ENCODE results near the gene LHX1.

LHX1 gene

DNA sequence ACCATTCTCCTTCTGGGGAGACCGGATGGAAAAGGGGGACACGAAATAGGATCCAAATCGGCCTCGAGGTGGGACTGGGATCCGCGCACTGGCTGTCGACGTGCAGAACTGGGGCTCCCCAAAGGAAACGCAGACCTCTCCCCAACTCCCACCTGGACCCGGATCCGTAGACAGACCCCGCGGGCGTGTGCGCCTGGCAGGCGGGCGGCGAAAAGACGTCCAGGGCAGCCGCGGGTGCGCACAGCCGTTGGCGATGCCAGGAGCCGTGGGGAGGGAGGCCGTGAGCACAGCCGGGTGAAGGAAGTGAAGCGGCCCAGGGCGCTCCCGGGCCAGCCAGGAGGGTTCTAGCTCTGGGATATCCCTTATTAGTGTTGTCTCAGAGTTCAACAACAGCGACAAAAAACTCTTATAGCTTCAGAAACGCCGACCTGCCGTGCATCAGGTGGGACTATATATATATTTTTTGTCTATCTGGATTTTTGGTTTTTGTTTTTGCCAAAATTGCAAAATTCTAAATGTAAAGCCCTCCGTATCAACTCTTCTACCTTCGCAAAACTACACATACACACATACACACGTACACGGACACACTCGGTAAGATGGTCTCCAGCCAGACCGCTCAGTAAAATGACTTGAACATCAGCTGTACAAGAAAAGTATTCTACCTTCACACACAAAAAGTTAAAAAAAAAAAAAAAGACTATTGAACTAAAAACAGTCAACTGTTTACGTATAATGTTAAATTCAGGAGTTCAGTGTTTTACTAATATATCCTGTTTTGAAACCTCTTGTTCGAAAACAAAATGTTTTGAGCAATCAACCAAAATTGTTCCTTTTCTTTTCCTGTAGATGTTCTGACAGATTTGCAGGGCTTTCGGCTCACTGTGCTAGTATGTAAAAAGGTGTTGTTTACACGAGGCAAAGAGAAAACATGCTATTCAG lies 6.2 kb downstream of the LHX1 start:
- ATAC-seq = no peak
- TF ChIP-seq OSR1 (CRISPR knock-in tag; IDR thresholded peaks at IDR 0.05) = no peak
- no peak for TF ChIP-seq ISL1 (CRISPR knock-in tag; IDR thresholded peaks at IDR 0.05)
- no peak for TF ChIP-seq ZNF565 (CRISPR knock-in tag; conservative IDR thresholded peaks at IDR 0.05; ENCODE audit: low read depth)
- no peak for TF ChIP-seq BACH2 (CRISPR knock-in tag; IDR thresholded peaks at IDR 0.05; ENCODE audit: borderline replicate concordance)
- TF ChIP-seq ARNTL (CRISPR knock-in tag; IDR thresholded peaks at IDR 0.05; ENCODE audit: borderline replicate concordance, low read depth) = no peak
- TF ChIP-seq, protein P1, sequence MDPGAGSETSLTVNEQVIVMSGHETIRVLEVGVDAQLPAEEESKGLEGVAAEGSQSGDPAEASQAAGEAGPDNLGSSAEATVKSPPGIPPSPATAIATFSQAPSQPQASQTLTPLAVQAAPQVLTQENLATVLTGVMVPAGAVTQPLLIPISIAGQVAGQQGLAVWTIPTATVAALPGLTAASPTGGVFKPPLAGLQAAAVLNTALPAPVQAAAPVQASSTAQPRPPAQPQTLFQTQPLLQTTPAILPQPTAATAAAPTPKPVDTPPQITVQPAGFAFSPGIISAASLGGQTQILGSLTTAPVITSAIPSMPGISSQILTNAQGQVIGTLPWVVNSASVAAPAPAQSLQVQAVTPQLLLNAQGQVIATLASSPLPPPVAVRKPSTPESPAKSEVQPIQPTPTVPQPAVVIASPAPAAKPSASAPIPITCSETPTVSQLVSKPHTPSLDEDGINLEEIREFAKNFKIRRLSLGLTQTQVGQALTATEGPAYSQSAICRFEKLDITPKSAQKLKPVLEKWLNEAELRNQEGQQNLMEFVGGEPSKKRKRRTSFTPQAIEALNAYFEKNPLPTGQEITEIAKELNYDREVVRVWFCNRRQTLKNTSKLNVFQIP (CRISPR knock-in tag; IDR thresholded peaks at IDR 0.05; ENCODE audit: borderline replicate concordance, low read depth) = no peak
- TF ChIP-seq RARB (CRISPR knock-in tag; IDR thresholded peaks at IDR 0.05) = no peak

DNA sequence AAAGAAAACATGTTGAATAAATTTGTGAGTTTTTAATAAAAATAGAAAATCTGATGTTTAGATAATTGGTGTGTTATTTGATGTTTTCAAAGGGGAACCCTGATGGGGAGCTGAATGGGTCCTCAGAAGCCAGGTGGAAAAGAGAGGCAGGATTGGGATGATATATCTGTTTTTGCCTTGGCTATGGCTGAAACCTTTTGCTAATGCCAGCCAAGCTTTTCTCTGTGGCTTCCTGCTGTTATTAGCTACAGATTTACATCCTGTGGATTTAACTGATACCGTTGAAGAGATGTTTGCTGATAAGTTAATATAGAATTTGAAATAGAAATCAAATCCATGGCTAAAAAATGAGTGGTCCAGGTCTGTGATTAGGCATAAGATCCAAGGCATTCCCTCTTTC lies 7.3 kb downstream of the LHX1 start:
- no peak for ATAC-seq
- TF ChIP-seq TOX (CRISPR knock-in tag; IDR thresholded peaks at IDR 0.05; ENCODE audit: borderline replicate concordance) (no peak), CSDC2 (CRISPR knock-in tag; IDR thresholded peaks at IDR 0.05) (no peak), PPARA (CRISPR knock-in tag; IDR thresholded peaks at IDR 0.05; ENCODE audit: borderline replicate concordance) (no peak), ZNF70 (CRISPR knock-in tag; IDR thresholded peaks at IDR 0.05) (no peak), ZC3H10 (CRISPR knock-in tag; IDR thresholded peaks at IDR 0.05) (no peak), ZNF8 (CRISPR knock-in tag; IDR thresholded peaks at IDR 0.05) (no peak)
- TF ChIP-seq, protein P1 (CRISPR knock-in tag; IDR thresholded peaks at IDR 0.05; ENCODE audit: borderline replicate concordance, low read depth) = no peak
- TF ChIP-seq, protein P2, sequence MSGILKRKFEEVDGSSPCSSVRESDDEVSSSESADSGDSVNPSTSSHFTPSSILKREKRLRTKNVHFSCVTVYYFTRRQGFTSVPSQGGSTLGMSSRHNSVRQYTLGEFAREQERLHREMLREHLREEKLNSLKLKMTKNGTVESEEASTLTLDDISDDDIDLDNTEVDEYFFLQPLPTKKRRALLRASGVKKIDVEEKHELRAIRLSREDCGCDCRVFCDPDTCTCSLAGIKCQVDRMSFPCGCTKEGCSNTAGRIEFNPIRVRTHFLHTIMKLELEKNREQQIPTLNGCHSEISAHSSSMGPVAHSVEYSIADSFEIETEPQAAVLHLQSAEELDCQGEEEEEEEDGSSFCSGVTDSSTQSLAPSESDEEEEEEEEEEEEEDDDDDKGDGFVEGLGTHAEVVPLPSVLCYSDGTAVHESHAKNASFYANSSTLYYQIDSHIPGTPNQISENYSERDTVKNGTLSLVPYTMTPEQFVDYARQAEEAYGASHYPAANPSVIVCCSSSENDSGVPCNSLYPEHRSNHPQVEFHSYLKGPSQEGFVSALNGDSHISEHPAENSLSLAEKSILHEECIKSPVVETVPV (CRISPR knock-in tag; IDR thresholded peaks at IDR 0.05) = no peak
- TF ChIP-seq, protein P3, sequence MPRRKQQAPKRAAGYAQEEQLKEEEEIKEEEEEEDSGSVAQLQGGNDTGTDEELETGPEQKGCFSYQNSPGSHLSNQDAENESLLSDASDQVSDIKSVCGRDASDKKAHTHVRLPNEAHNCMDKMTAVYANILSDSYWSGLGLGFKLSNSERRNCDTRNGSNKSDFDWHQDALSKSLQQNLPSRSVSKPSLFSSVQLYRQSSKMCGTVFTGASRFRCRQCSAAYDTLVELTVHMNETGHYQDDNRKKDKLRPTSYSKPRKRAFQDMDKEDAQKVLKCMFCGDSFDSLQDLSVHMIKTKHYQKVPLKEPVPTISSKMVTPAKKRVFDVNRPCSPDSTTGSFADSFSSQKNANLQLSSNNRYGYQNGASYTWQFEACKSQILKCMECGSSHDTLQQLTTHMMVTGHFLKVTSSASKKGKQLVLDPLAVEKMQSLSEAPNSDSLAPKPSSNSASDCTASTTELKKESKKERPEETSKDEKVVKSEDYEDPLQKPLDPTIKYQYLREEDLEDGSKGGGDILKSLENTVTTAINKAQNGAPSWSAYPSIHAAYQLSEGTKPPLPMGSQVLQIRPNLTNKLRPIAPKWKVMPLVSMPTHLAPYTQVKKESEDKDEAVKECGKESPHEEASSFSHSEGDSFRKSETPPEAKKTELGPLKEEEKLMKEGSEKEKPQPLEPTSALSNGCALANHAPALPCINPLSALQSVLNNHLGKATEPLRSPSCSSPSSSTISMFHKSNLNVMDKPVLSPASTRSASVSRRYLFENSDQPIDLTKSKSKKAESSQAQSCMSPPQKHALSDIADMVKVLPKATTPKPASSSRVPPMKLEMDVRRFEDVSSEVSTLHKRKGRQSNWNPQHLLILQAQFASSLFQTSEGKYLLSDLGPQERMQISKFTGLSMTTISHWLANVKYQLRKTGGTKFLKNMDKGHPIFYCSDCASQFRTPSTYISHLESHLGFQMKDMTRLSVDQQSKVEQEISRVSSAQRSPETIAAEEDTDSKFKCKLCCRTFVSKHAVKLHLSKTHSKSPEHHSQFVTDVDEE (CRISPR knock-in tag; IDR thresholded peaks at IDR 0.05) = no peak
- TF ChIP-seq, protein P4, sequence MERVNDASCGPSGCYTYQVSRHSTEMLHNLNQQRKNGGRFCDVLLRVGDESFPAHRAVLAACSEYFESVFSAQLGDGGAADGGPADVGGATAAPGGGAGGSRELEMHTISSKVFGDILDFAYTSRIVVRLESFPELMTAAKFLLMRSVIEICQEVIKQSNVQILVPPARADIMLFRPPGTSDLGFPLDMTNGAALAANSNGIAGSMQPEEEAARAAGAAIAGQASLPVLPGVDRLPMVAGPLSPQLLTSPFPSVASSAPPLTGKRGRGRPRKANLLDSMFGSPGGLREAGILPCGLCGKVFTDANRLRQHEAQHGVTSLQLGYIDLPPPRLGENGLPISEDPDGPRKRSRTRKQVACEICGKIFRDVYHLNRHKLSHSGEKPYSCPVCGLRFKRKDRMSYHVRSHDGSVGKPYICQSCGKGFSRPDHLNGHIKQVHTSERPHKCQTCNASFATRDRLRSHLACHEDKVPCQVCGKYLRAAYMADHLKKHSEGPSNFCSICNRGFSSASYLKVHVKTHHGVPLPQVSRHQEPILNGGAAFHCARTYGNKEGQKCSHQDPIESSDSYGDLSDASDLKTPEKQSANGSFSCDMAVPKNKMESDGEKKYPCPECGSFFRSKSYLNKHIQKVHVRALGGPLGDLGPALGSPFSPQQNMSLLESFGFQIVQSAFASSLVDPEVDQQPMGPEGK (CRISPR knock-in tag; IDR thresholded peaks at IDR 0.05; ENCODE audit: borderline replicate concordance) = no peak

DNA sequence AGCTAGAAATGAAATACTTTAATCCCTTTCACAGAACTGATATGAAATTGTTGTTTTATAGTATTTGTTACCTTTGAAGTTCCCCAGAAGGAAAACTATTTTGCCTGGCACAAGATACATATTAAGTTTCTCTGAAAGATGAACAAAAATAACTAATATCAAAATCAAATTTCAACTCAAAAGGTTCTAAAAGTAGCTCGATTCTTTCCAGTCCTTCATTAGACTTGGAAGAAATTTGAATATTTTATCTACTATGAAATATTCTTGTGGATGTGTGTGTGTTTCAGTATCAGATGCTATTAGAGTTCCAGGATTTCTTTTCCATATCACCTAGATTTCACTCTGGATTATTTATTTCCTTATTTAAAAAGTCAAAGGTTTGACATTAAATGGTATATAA lies 7.9 kb downstream of the LHX1 start:
- ATAC-seq = no peak
- TF ChIP-seq OSR1 (CRISPR knock-in tag; IDR thresholded peaks at IDR 0.05) (no peak), ZNF8 (CRISPR knock-in tag; IDR thresholded peaks at IDR 0.05) (no peak), SNAI2 (CRISPR knock-in tag; IDR thresholded peaks at IDR 0.05) (no peak), ESRRG (CRISPR knock-in tag; IDR thresholded peaks at IDR 0.05) (no peak), ZFP30 (CRISPR knock-in tag; IDR thresholded peaks at IDR 0.05) (no peak), RARB (CRISPR knock-in tag; IDR thresholded peaks at IDR 0.05) (no peak), ZNF70 (CRISPR knock-in tag; IDR thresholded peaks at IDR 0.05) (no peak)
- TF ChIP-seq, protein P5, sequence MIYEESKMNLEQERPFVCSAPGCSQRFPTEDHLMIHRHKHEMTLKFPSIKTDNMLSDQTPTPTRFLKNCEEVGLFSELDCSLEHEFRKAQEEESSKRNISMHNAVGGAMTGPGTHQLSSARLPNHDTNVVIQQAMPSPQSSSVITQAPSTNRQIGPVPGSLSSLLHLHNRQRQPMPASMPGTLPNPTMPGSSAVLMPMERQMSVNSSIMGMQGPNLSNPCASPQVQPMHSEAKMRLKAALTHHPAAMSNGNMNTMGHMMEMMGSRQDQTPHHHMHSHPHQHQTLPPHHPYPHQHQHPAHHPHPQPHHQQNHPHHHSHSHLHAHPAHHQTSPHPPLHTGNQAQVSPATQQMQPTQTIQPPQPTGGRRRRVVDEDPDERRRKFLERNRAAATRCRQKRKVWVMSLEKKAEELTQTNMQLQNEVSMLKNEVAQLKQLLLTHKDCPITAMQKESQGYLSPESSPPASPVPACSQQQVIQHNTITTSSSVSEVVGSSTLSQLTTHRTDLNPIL (CRISPR knock-in tag; IDR thresholded peaks at IDR 0.05; ENCODE audit: low read depth) = no peak
- TF ChIP-seq, protein P4 (CRISPR knock-in tag; IDR thresholded peaks at IDR 0.05; ENCODE audit: borderline replicate concordance) = no peak
- TF ChIP-seq, protein P3 (CRISPR knock-in tag; IDR thresholded peaks at IDR 0.05) = no peak
